Inflammatory macrophage treated with lipopolysaccharide for 1 hour (primary cell): ENCODE data around the gene ALMS1.
"Not testable (repeated sequence)": the region's sequence is repeated elsewhere in the genome, so short reads cannot be mapped to it uniquely, and the experiment has no call there.

Experiments
- DNase-seq, 2 donors: peaks; one replicate each; pipeline ENCODE4 v3.0.0-alpha.2; 2020 to 2022

The ALMS1 gene

GRCh38 chr2:73504850-73505249 is 119.2 kb downstream of the ALMS1 start:
- DNase-seq: not testable (repeated sequence)

- DNase-seq: not testable (repeated sequence)
Observed at GRCh38 chr2:73510470-73510869, 124.8 kb downstream of the ALMS1 start.

- DNase-seq: no peak
Observed at GRCh38 chr2:73516033-73516432, 130.4 kb downstream of the ALMS1 start.

- DNase-seq: no peak
Observed at GRCh38 chr2:73528688-73529087, 143.1 kb downstream of the ALMS1 start.

GRCh38 chr2:73530773-73531172 is 145.1 kb downstream of the ALMS1 start:
- DNase-seq: not testable (repeated sequence)

GRCh38 chr2:73532381-73532780 is 146.7 kb downstream of the ALMS1 start:
- DNase-seq: no peak

- no peak for DNase-seq
Observed at GRCh38 chr2:73536133-73536840, 150.7 kb downstream of the ALMS1 start.

GRCh38 chr2:73560875-73561274 is 175.2 kb downstream of the ALMS1 start:
- DNase-seq: not testable (repeated sequence)

- no peak for DNase-seq
Observed at GRCh38 chr2:73561422-73561821, 175.8 kb downstream of the ALMS1 start.

- DNase-seq: no peak
Observed at GRCh38 chr2:73564986-73565385, 179.3 kb downstream of the ALMS1 start.

- no peak for DNase-seq
Observed at GRCh38 chr2:73566288-73566878, 180.7 kb downstream of the ALMS1 start.

- DNase-seq: no peak
Observed at GRCh38 chr2:73575261-73575660, 189.6 kb downstream of the ALMS1 start.

- DNase-seq: no peak
Observed at GRCh38 chr2:73582364-73582763, 196.7 kb downstream of the ALMS1 start.

- DNase-seq: no peak
Observed at GRCh38 chr2:73588177-73588576, 202.5 kb downstream of the ALMS1 start.

- no peak for DNase-seq
Observed at GRCh38 chr2:73593680-73594079, 208.0 kb downstream of the ALMS1 start.

- DNase-seq: no peak
Observed at GRCh38 chr2:73594251-73594650, 208.6 kb downstream of the ALMS1 start.

- DNase-seq: no peak
Observed at GRCh38 chr2:73601780-73602179, 216.1 kb downstream of the ALMS1 start.

- DNase-seq: not testable (repeated sequence)
Observed at GRCh38 chr2:73603099-73603588, 217.5 kb downstream of the ALMS1 start.

GRCh38 chr2:73604589-73604988 is 219.0 kb downstream of the ALMS1 start:
- DNase-seq: not testable (repeated sequence)

- DNase-seq: no peak
Observed at GRCh38 chr2:73610111-73610510, 224.5 kb downstream of the ALMS1 start.

GRCh38 chr2:73611193-73611592 is 225.6 kb downstream of the ALMS1 start:
- DNase-seq: no peak

- no peak for DNase-seq
Observed at GRCh38 chr2:73611867-73612266, 226.2 kb downstream of the ALMS1 start.

GRCh38 chr2:73614105-73614504 is 228.5 kb downstream of the ALMS1 start:
- no peak for DNase-seq

- DNase-seq: no peak
Observed at GRCh38 chr2:73614997-73615396, 229.4 kb downstream of the ALMS1 start.

GRCh38 chr2:73619925-73620324 is 234.3 kb downstream of the ALMS1 start:
- not testable (repeated sequence) for DNase-seq
